GM19452 (cell line): ENCODE results near the gene P4HB.

Experiments used
- ATAC-seq: cut with Tn5 transposase; IDR thresholded peaks from one replicate; pipeline ENCODE4 v1.9.1; 2021; ENCODE audit not compliant: unreplicated experiment

P4HB gene

DNA sequence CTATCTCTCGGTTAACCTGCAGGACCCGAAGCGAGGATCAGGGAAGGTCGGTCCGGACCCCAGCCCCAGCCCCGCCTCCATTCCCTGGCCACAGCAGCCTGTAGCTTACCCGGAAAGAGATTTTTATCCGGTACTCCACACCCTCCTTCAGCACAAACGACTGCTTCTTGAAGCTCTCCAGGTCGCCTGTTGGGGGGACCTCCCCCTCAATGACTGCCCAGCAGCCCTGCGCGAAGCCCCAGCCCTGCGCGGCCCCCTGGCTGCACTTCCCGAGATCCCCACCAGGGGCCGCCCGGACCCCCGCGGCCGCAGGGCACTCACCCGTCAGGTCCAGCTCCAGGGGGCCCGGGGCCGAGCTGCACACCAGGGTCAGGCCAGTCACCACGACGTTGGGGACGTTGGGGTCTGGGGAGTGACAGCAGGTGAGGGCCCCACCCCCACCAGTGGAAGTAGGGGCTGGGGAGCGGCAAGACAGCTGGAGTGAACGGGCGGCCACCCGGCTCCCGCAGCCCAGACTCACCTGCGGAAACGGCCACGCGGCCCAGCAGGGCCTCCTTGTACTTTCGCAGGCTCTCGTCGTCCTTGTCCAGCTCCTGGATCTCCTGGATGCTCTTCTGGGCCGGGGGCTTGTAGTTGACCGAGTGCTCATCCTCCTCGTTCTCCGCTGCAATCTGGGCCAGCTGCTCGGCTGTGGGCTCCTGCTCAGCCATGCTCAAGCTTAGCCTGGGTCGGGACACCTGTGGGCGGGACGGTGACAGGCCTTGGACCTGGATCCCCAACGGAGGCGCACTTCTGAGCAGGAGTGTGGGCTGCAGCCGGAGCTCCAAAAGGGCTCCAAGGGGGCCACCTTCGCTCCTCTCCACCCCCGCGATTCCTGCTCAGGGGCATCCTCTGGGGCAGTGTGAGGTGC is 9.1 kb upstream of the P4HB start:
- ATAC-seq, result no peak

DNA sequence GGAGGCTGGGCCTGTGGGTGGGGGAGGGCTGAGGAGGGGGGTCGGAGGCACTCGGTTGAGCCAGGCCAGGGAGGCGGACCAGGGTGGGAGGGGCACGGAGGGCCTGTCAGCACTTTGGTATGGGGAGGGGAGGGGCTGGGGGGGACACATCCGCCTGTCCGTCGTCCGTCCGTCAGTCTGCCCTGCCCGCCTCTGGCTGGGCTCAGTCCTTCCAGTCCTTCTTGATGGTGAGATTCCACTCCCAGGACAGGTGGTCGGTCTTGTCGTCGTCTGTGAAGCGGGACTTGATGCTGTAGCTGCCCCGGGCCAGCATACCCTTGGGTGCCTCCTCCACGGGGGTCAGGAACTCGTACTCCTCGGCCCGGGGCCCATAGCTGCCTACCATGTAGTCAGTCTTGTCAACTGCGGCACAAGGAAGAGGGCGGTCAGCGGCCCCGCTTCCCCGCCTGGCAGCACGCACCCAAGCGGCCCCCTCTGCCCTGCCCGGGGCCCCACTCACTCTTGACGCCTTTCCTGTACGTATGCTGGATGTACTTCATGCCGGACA is 8.4 kb upstream of the P4HB start:
- ATAC-seq, result no peak

DNA sequence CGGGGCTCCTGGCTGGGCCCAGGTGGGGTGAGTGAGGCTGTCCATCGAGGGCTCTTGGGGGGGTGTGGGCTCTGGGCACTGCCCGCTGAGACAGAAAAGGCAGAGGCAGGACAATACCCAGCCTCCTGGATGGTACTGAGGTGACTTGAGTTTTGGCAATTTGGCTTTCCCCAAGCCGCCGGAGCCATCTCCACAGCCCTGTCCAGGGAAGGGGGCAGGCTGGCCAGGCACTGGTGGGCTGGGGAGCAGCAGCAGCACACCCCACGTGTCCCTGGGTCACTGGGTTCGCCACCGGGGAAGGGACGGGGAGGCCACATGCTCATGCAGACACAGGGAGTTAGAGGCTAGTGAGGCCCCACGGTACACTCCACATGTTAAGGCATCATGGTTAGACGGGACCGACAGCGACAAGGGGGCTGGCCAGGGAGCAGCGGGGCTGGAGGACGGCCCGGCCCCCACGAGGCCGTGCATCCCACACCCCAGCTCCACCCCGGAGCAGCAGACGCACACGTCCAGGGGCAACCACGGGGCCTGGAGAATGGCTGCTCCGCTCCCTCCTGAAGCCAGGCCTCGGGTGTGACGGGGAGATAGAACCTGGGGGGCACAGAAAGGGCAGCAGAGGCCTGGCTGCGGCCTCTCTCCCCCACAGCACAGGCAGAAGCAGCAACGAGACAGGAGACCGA is 7.8 kb upstream of the P4HB start:
- no peak for ATAC-seq

GRCh38 chr17:81867170-81867990 is 7.0 kb upstream of the P4HB start:
- ATAC-seq, result no peak

DNA sequence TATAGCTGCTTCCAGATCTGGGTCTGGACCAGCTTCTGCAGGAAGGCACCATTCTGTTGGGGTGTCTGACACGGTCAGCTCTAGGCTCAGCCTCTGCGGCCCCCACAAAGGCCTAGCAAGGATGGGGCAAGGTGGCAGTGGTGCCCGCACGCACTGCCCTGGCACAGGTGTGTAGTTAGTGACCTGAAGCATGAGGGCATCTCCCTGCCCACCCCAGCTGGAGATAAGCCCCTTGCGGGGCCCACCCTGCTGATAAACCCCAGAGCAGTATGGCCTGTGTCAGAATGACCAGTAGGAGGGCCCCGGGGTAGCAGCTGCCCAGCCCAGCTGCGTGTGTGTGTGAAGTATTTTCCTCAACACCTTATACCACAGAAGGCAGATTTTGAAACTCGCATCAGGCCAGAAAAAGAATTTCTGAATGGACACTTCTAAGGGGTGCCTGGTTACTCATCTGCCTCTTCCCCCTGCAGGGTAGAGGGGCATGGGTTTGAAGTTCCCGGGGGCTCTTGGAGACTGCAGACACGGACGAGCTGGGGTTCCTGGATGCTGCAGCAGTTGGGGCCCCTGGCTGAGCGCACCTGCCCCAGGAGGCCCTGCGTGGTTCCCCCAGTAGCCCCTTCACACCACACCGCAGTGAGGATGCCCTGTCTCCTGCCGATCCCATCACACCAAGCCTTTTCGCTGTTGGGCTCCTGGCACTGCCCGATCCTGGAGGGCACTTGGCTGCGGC is 6.3 kb upstream of the P4HB start:
- ATAC-seq, result no peak

DNA sequence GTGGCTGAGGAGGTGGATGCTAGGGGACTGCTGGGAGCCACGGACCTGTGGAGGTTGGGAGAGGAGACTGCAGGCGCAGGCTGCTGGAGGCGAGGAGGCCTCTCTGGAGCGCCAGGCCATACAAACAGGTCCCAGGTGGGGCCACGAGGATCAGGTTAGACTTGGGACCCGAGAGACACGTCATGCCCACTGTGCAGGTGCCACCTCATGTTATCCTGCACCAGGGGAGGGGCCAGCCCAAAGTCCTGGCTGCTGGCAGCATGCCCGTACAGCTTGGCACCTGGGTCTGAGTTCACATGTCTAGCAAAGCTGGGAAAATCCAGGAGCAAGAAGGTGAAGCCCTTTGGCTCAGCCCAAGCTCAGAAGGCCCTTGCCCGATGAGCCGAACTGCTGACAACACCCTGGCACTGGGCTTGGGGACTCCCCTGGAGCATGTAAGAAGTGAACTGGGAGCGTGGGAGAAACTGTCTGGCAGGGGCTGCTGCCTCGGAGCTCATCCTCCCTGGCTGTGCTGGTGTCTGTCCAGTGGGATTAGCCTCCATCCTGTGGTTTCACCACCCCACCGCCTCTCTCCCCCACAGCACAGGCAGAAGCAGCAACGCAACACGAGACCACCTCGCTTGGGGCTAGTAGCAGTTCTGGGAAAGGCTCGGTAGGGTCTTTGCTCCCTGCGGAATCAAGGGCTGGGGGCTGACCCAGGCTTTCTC is 5.6 kb upstream of the P4HB start:
- no peak for ATAC-seq

DNA sequence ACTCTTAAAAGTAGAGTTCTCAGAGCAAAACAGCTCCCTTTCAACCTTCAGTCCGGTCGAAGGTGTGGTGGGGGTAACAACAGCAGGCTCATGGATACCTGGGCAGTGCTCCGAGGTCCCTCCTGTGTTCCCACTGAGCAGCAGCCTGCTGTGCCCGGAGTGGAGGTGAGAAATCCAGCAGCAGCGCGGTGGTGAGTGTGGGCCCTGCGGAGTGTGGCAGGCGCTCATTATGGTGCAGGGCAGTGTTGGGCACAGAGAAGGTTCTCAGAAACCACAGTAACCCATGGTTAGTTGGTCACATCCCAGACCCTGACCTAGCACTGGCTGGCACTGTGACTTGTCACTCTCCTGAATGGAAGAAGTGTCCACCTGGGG is 5.0 kb upstream of the P4HB start:
- ATAC-seq, result no peak

- ATAC-seq, result no peak
Observed at GRCh38 chr17:81863833-81864768, 3.8 kb upstream of the P4HB start.

GRCh38 chr17:81863123-81863675 is 2.9 kb upstream of the P4HB start:
- ATAC-seq, result no peak

DNA sequence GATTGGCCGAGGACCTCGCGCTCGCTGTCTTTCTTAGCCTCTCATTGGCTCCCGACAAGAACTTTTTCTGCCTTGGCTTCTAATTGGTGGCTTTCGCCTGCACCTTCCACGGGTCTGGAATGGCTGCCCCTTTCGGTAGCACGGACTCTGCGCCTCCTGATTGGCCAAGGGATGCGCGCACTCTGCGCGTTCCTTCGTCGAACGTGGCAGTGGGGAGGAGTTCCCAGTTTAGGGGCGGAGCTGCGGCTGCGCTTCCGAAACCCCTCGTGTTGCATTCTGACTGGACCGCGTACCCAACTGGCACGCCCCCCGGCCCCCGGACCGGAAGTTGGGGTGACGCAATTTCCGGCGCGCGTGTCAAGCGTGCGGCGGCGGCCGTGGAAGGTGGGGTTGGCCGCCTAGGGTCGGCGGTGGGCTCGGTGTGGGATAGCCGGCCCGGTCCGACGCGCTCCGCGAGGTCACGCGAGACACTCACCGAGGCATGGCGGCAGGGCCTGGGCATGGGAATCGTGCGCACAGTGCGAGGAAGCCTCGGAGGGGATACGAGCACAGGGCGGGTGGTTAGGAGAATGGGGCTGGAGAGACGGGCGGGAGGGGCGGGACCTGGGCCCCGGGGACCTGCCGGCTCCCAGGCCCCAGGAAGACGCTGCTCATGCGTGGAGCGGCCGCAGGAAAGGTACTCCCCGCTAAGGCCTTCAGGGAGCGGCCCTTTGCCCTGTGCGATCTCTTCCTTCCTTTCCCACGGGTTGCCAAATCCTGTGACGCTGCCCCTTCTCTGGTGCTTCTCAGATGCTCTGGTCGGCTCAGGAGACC is 627 bp upstream of the P4HB start:
- ATAC-seq, result peak; percentile 80

DNA sequence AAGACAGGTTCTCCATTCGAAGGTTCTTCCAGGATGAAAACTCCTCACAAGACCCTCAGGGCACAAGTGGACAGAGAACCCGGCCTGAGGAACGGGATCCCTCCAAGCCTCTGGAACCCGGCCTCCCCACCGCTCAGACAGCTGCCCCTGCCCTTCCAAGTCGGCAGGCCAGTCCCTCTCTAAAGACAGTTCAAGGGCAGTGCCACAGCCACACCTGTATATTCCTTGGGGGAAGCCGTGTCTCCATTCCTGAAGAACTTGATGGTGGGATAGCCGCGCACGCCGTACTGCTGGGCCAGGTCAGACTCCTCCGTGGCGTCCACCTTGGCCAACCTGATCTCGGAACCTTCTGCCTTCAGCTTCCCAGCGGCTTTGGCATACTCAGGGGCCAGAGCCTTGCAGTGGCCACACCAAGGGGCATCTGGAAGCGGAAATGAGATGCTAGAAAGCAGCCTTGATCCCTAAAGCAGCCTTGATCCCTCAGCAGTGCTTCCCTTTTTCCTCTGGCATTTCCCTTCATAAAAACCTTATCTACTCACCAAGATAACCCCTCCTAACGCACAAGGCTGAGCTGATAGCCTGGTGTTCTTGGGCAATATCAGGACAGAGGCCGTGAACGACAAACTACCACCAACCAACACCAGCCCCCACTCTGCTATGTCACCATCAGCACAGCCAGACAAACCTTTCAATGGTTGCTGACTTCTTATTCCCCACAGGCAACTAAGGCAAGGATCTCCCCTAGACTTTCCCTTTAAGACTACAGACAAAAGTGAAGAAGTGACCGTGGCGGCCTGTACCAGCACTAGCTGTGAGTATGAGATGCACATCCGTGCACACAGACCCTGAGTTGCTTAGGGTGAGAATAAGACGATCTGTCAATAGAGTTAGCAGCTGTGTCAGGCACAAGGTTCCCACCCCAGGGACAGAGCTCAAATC is 1.1 kb downstream of the P4HB start:
- no peak for ATAC-seq

GRCh38 chr17:81858170-81858966 is 2.0 kb downstream of the P4HB start:
- ATAC-seq, result no peak

DNA sequence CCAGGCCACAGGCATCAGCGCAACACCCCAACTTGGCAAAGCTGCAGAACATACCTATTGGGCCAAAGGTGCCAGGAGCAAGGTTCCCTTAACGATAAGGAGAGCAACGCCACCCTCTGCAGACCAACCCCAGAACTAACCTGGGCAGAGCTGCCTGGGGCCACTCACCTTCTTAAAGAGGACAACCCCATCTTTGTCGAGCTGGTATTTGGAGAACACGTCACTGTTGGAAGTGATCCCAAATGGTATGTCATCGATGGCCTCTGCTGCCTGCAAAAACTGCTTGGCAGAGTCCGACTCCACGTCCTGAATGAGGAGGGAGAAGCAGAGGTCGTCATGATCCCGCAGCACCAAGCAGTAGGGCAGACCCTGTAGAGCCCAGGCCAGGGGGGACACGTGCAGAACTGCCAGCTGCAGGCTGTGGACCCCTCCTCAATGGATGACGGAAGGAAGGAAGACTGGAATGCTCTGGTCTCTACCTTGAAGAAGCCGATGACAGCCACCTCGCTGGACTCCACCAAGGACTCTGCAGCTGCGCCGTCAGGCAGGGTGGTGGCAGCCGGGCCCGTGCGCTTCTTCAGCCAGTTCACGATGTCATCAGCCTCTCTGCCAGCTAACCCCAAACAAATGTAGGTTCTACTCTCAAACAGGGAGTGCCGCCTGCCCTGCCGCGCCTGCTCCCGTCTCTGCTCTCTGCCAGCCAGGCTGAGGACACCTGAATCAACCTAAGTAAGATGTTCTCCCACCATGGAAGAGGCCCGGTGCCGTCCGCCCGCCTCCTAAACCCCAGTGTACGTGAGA is 5.2 kb downstream of the P4HB start:
- no peak for ATAC-seq

GRCh38 chr17:81852237-81852636 is 8.1 kb downstream of the P4HB start:
- ATAC-seq, result no peak

DNA sequence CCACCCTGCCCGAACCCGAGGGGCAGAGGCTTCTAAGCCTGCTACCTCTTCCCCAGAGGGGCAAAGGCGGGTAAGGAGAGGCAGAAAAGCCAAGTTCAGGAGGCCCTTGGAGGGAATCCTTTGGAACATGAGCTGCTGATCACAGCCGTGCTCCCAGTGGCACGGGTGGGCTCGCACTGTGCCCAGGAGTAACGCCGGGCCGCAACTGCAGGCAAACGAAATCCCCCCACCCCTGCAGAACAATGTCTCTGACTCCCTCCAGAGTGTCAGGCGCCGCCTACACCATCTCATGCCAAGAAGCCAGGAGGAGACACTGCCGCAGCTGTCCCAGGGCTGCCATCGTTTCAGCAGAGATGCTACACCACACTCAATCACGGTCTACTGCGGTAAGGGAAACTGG is 8.9 kb downstream of the P4HB start:
- ATAC-seq, result no peak
